GM23248 (cell line): ENCODE results near the gene PKD2.

Experiments used
- EZH2 ChIP-seq: fragments of 200-600 bp; sonication (generic); IDR thresholded peaks from 2 replicates; pipeline ENCODE4 v1.6.1; 2018; ENCODE audit warnings: antibody characterized with exemption, mild to moderate bottlenecking; ENCODE audit not compliant: insufficient read depth, poor library complexity, severe bottlenecking
- EZH2phosphoT487 ChIP-seq: fragments of 200-600 bp; sonication (generic); IDR thresholded peaks from 2 replicates; pipeline ENCODE4 v1.6.1; 2018; ENCODE audit warnings: antibody characterized with exemption, moderate library complexity, mild to moderate bottlenecking, low read depth; ENCODE audit not compliant: insufficient read depth

DNA sequence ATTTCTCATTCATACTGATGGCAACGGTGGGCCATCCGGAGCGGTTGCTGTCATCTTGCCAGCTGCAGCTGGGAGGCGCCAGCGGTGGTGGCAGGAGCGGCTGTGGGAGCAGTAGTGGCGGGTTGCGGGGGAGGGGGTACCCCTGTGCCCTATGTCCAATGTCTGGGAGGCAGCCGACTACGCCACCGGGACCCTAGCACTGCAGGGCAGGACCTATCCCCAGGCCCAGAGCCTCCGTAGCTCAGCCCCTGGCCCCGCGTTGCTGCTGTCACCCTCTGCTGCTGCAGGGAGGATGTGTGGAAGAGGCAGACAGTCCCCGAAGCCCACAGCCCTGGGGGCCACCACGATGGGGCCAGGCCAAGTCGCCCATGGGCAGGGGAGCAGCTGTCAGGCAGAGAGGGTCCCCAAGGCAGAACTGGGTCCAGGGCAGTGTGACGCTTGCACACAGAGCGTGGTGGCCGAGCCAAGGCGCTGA, 41.9 kb upstream of the PKD2 start:
- TF ChIP-seq EZH2phosphoT487 = no peak
- no peak for TF ChIP-seq EZH2
